ENCODE data around the gene UFC1.

UFC1 gene

DNA sequence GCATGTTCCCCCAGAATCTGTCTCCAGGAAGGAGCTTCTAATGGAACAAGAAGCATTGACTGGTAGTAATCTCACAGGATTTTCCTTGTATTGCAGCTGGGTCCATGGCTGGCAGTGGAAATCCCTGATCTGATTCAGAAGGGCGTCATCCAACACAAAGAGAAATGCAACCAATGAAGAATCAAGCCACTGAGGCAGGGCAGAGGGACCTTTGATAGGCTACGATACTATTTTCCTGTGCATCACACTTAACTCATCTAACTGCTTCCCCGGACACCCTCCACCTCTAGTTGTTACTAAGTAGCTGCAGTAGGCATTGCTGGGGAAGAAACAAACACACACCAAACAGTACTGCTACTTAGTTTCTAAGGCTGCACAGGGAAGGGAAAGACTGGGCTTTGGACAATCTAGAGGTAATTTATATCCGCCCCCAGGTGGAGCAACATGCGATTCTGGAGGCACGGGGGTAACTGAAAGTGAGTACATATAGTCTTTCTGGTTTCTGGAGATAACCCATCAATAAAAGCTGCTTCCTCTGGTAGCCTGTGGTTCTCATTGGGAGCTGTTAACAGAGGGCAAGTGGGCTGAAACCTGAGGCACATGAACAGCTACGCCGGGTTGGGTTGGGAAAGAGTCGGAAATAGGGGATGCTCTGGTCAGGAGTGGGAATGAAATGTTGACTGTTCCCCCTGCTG, 4.7 kb downstream of the UFC1 start:
- no peak for DNase-seq
- Histone ChIP-seq H3K27me3 (ENCODE audit: insufficient read depth, low read depth, severe bottlenecking) (no peaks in the 10 kb centered on the region), H3K9me3 (ENCODE audit: severe bottlenecking) (no peaks in the 10 kb centered on the region), H3K4me3 (ENCODE audit: low read depth, low read length) (peak overlapping the region; percentile 63), H3K36me3 (peaks cover 53% of the 10 kb centered on the region), H3K27ac (peak overlapping the region; percentile 91)
- TF ChIP-seq CTCF (IDR thresholded peaks at IDR 0.05; ENCODE audit: low read depth, low read length) = no peak

GRCh38 chr1:161159087-161159912, 5.5 kb downstream of the UFC1 start, which contains the start of gene USP21:
USP21 (plus strand) TSS chr1:161159500; CDS start chr1:161160641, 1,141 bp downstream.
- peak; percentile 56 for TF ChIP-seq CTCF (IDR thresholded peaks at IDR 0.05; ENCODE audit: low read depth, low read length)
- peak; percentile 98 for DNase-seq
- Histone ChIP-seq H3K4me3 (ENCODE audit: low read depth, low read length) (peak within 1 kb of the TSS; percentile 63), H3K27me3 (ENCODE audit: insufficient read depth, low read depth, severe bottlenecking) (no peaks in the 10 kb centered on the region), H3K27ac (peak within 1 kb of the TSS; percentile 91), H3K9me3 (ENCODE audit: severe bottlenecking) (no peaks in the 10 kb centered on the region), H3K36me3 (peaks cover 57% of the 10 kb centered on the region)

DNA sequence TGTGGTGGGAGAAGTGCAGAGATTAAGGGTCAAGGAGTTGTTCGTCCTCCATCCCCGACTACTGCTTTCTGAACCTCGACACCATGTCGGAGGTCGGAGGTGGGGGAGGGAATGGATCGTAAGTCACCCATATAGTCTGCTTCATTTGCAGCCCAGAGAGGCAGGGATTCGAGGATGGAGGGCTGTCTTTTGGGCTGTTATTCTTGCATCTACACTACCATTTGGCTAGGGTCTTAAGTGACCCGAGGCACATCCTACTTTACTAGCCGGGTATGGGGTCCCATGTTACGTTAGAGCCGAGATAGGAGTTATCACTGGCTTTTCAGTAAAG, 6.1 kb downstream of the UFC1 start:
- no peak for TF ChIP-seq CTCF (IDR thresholded peaks at IDR 0.05; ENCODE audit: low read depth, low read length)
- DNase-seq = no peak
- peaks cover 63% of the 10 kb centered on the region for H3K36me3 ChIP-seq
- peak overlapping the region; percentile 91 for H3K27ac ChIP-seq
- H3K4me3 ChIP-seq (ENCODE audit: low read depth, low read length) = peak overlapping the region; percentile 63
- H3K27me3 ChIP-seq (ENCODE audit: insufficient read depth, low read depth, severe bottlenecking) = no peaks in the 10 kb centered on the region
- no peaks in the 10 kb centered on the region for H3K9me3 ChIP-seq (ENCODE audit: severe bottlenecking)

DNA sequence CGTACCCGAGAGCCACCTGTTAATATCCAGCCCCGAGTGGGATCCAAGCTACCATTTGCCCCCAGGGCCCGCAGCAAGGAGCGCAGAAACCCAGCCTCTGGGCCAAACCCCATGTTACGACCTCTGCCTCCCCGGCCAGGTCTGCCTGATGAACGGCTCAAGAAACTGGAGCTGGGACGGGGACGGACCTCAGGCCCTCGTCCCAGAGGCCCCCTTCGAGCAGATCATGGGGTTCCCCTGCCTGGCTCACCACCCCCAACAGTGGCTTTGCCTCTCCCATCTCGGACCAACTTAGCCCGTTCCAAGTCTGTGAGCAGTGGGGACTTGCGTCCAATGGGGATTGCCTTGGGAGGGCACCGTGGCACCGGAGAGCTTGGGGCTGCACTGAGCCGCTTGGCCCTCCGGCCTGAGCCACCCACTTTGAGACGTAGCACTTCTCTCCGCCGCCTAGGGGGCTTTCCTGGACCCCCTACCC, 6.9 kb downstream of the UFC1 start:
- no peaks in the 10 kb centered on the region for H3K27me3 ChIP-seq (ENCODE audit: insufficient read depth, low read depth, severe bottlenecking)
- TF ChIP-seq CTCF (IDR thresholded peaks at IDR 0.05; ENCODE audit: low read depth, low read length) = no peak
- no peak overlapping the region; the same call in 1 of the 2 replicates for H3K27ac ChIP-seq
- no peak for DNase-seq
- H3K36me3 ChIP-seq = peaks cover 65% of the 10 kb centered on the region
- H3K9me3 ChIP-seq (ENCODE audit: severe bottlenecking) = no peaks in the 10 kb centered on the region
- H3K4me3 ChIP-seq (ENCODE audit: low read depth, low read length) = no peak overlapping the region

GRCh38 chr1:161161652-161162051, 7.9 kb downstream of the UFC1 start:
- Histone ChIP-seq H3K27ac (no peak overlapping the region), H3K9me3 (ENCODE audit: severe bottlenecking) (no peaks in the 10 kb centered on the region), H3K36me3 (peaks cover 65% of the 10 kb centered on the region), H3K27me3 (ENCODE audit: insufficient read depth, low read depth, severe bottlenecking) (no peaks in the 10 kb centered on the region), H3K4me3 (ENCODE audit: low read depth, low read length) (no peak overlapping the region)
- no peak for DNase-seq
- no peak for TF ChIP-seq CTCF (IDR thresholded peaks at IDR 0.05; ENCODE audit: low read depth, low read length)

Measured in WERI-Rb-1 (cell line).